Activated naive CD8-positive, alpha-beta T cell treated with anti-CD3 and anti-CD28 coated beads, Interleukin-2, amount 50 U/mL, for 16 hours (primary cell): ENCODE data around the gene FKBP8.

Source experiments
- DNase-seq: peaks from one replicate; pipeline ENCODE4 v3.0.0-alpha.2; 2020; ENCODE audit warnings: low read depth, low spot score

The FKBP8 gene

DNA sequence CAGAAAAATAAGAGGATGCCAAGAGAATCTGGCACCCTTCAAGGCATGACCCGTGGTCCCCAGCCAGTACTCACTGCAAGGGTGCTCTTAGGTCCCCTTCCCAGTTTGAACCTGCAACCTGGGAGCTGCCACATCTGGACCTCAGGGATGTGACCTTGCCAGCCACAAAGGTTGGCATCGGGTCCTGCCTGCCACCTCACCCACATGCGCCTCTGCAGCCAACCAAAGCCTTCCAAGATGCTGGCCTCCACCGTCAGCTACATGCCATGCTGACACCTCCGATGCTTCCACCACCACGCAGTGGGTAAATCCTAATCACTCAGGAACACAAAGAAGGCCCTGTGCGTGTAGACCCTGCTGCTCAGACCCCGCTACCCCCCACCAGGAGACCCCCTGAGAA lies 56.6 kb downstream of the FKBP8 start:
- DNase-seq, result no peak

DNA sequence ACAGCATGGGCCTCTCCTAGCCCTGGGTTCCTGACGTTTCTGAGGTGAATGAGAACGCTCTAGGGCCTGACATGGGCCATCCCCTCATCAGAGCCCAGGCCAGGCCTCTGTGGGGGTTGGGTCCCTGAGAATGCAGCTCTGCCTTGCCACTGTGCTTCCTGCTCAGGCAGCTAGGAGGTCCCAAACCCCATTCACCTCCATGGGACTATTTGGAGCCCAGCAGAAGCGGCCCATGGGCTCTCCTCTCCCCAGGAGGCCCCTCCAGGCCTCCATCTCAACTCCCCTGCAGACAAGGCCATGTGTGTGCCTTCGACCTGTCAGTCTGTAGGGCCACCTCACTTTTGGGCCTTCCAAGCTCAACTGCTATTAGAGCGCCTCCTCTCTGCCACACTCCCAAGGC lies 58.4 kb downstream of the FKBP8 start:
- no peak for DNase-seq

GRCh38 chr19:18483119-18483890 lies 60.1 kb downstream of the FKBP8 start:
- DNase-seq, result no peak
